ENCODE data around the gene CACNA1I.
A peak's percentile ranks its signal among the peaks of the same experiment; 100 is the strongest.

The CACNA1I gene

DNA sequence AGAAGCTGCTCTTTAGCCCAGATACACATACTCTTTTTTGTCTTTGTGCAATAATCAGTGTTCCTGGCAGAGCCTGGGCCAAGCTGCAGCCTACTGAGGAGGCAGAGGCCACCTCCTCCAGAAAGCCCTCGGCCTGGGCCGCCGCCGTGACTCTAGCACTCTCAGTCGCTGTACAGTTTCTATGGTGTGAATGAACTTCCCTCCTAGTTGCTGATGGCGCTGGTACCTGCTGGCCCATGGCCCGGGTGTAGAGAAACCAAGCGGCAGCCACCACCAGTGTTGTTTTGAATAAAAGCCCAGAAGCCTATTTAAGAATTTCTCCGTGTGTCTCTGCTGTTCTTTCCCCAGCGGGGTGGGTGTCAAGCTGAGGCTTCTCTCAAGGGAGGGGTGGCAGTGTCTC, 118.9 kb downstream of the CACNA1I start:
- H3K36me3 ChIP-seq (ENCODE audit: control insufficient read depth in 4 of 4, insufficient read depth in 4 of 4, low read length in 3 of 4) = no peaks in the 10 kb centered on the region
- no peak overlapping the region for H3K4me3 ChIP-seq (ENCODE audit: control insufficient read depth in 1 of 7, extremely low read depth in 1 of 7, insufficient read depth in 4 of 7, low read depth in 2 of 7, low read length in 6 of 7)
- CTCF ChIA-PET = no interaction called here
- no peak overlapping the region for H3K27ac ChIP-seq (ENCODE audit: insufficient read depth in 1 of 2, low read depth in 1 of 2, low read length in 2 of 2, poor library complexity in 1 of 2, severe bottlenecking in 2 of 2)
- H3K9me3 ChIP-seq (ENCODE audit: control extremely low read depth in 1 of 5, control insufficient read depth in 4 of 5, insufficient read depth in 2 of 5, low read depth in 1 of 5, low read length in 4 of 5) = no peaks in the 10 kb centered on the region
- POLR2A ChIA-PET = no interaction called here
- peaks cover 0 to 8% (median 3%) of the 10 kb centered on the region in 4 experiments for H3K4me1 ChIP-seq (ENCODE audit: control extremely low read depth in 1 of 4, control insufficient read depth in 4 of 4, insufficient read depth in 4 of 4, low read length in 3 of 4)
- WGBS (ENCODE audit: insufficient coverage) = 96% methylated on average over 10 of the region's 10 CpGs
- peaks cover 0 to 98% (median 22%) of the 10 kb centered on the region in 5 experiments for H3K27me3 ChIP-seq (replicated peaks in 2 of 5; ENCODE audit: control insufficient read depth in 4 of 5, insufficient read depth in 5 of 5, low read length in 4 of 5)
- DNase-seq = no peak

DNA sequence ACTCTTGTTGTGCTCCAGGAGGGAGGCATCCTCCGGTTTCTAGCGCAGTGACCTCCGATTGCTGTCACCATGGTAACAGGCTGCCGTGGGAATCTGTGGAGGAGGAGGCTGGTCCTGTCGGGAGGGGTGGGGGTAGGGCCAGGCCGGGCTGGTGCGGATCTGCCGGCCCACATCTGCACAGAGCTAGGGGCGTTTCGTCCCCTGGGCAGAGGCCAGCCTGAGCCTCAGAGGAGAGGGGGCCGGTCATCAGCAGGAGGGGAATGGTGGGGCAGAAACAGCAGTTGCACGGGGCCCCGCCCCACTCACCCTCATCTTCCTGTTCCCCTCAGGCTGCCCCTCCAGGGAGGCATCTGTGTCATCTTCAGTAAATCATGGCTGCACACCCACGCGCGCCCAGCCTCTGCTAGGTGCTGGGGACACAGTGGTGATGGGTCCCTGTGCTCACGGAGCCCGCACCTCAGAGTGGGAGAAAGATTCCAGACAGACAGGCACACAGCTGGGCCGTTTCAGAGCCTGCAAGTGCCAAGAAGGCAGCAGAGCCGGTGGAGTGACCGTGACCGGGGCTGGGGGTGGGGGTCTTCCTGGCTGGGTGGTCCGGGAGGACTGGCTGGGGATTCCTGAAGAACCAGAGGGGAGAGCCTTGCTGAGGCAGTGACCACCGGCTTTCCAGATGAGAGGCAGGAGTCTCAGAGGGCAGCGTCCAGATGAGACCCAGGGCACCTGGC, 120.5 kb downstream of the CACNA1I start:
- POLR2A ChIA-PET = no interaction called here
- CTCF ChIA-PET = no interaction called here
- Histone ChIP-seq H3K27me3 (replicated peaks in 2 of 5; ENCODE audit: control insufficient read depth in 4 of 5, insufficient read depth in 5 of 5, low read length in 4 of 5) (peaks cover 0 to 97% (median 22%) of the 10 kb centered on the region in 5 experiments), H3K9me3 (ENCODE audit: control extremely low read depth in 1 of 5, control insufficient read depth in 4 of 5, insufficient read depth in 2 of 5, low read depth in 1 of 5, low read length in 4 of 5) (no peaks in the 10 kb centered on the region), H3K4me1 (ENCODE audit: control extremely low read depth in 1 of 4, control insufficient read depth in 4 of 4, insufficient read depth in 4 of 4, low read length in 3 of 4) (peaks cover 0 to under 1% (median 0%) of the 10 kb centered on the region in 4 experiments), H3K27ac (ENCODE audit: insufficient read depth in 1 of 2, low read depth in 1 of 2, low read length in 2 of 2, poor library complexity in 1 of 2, severe bottlenecking in 2 of 2) (no peak overlapping the region), H3K4me3 (ENCODE audit: control insufficient read depth in 1 of 7, extremely low read depth in 1 of 7, insufficient read depth in 4 of 7, low read depth in 2 of 7, low read length in 6 of 7) (no peak overlapping the region), H3K36me3 (ENCODE audit: control insufficient read depth in 4 of 4, insufficient read depth in 4 of 4, low read length in 3 of 4) (no peaks in the 10 kb centered on the region)
- peak in 1 of 3 donors; percentile 17 for DNase-seq
- 31% methylated on average over 22 of the region's 25 CpGs for WGBS (ENCODE audit: insufficient coverage)

GRCh38 chr22:39693943-39694500, 123.5 kb downstream of the CACNA1I start:
- 66% methylated on average over 13 of the region's 14 CpGs for WGBS (ENCODE audit: insufficient coverage)
- H3K9me3 ChIP-seq (ENCODE audit: control extremely low read depth in 1 of 5, control insufficient read depth in 4 of 5, insufficient read depth in 2 of 5, low read depth in 1 of 5, low read length in 4 of 5) = no peaks in the 10 kb centered on the region
- ChIA-PET CTCF (no interaction called here), POLR2A (no interaction called here)
- no peaks in the 10 kb centered on the region for H3K4me1 ChIP-seq (ENCODE audit: control extremely low read depth in 1 of 4, control insufficient read depth in 4 of 4, insufficient read depth in 4 of 4, low read length in 3 of 4)
- H3K36me3 ChIP-seq (ENCODE audit: control insufficient read depth in 4 of 4, insufficient read depth in 4 of 4, low read length in 3 of 4) = no peaks in the 10 kb centered on the region
- H3K27ac ChIP-seq (ENCODE audit: insufficient read depth in 1 of 2, low read depth in 1 of 2, low read length in 2 of 2, poor library complexity in 1 of 2, severe bottlenecking in 2 of 2) = no peak overlapping the region
- DNase-seq = no peak
- H3K4me3 ChIP-seq (ENCODE audit: control insufficient read depth in 1 of 7, extremely low read depth in 1 of 7, insufficient read depth in 4 of 7, low read depth in 2 of 7, low read length in 6 of 7) = no peak overlapping the region
- peaks cover 0 to 83% (median 14%) of the 10 kb centered on the region in 5 experiments for H3K27me3 ChIP-seq (replicated peaks in 2 of 5; ENCODE audit: control insufficient read depth in 4 of 5, insufficient read depth in 5 of 5, low read length in 4 of 5)

DNA sequence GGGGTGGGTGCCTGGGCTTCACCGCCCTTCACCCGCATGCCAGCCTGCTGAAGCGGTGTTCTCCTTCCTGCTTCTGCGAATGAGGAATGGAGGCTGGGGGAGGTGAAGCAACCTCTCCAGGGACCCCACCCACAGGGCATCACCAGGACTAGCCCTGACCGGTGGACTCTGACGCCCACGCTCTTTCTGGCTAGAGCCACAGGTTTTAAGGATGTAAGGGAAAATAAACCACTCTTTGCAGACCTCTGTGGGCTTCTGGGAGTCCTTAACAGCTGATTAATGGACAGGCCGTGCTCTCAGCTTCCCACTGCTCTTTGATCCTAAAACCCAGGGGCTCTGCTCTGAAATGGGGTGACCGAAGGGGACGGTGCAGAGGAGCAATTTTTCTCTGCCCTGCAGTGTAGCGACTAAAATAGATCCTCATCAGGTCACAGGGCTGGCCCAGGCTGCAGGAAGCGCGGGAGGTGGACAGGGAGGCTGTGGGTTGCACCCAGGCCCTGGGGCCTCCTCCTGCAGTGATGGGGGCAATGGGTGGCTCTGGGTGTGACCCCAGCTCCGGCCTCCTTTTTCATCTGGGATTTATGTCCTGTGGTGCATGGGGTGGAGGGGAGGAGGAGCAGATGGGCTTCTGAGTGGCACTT, 127.4 kb downstream of the CACNA1I start:
- 90% methylated on average over 12 of the region's 14 CpGs for WGBS (ENCODE audit: insufficient coverage)
- DNase-seq = no peak
- Histone ChIP-seq H3K27me3 (replicated peaks in 2 of 5; ENCODE audit: control insufficient read depth in 4 of 5, insufficient read depth in 5 of 5, low read length in 4 of 5) (peaks cover 0 to 55% (median 6%) of the 10 kb centered on the region in 5 experiments), H3K4me1 (ENCODE audit: control extremely low read depth in 1 of 4, control insufficient read depth in 4 of 4, insufficient read depth in 4 of 4, low read length in 3 of 4) (no peaks in the 10 kb centered on the region), H3K9me3 (ENCODE audit: control extremely low read depth in 1 of 5, control insufficient read depth in 4 of 5, insufficient read depth in 2 of 5, low read depth in 1 of 5, low read length in 4 of 5) (no peaks in the 10 kb centered on the region), H3K27ac (ENCODE audit: insufficient read depth in 1 of 2, low read depth in 1 of 2, low read length in 2 of 2, poor library complexity in 1 of 2, severe bottlenecking in 2 of 2) (no peak overlapping the region), H3K36me3 (ENCODE audit: control insufficient read depth in 4 of 4, insufficient read depth in 4 of 4, low read length in 3 of 4) (no peaks in the 10 kb centered on the region), H3K4me3 (ENCODE audit: control insufficient read depth in 1 of 7, extremely low read depth in 1 of 7, insufficient read depth in 4 of 7, low read depth in 2 of 7, low read length in 6 of 7) (no peak overlapping the region)
- ChIA-PET CTCF (no interaction called here), POLR2A (no interaction called here)

GRCh38 chr22:39699631-39700360, 129.2 kb downstream of the CACNA1I start:
- CTCF ChIA-PET = no interaction called here
- H3K27ac ChIP-seq (ENCODE audit: insufficient read depth in 1 of 2, low read depth in 1 of 2, low read length in 2 of 2, poor library complexity in 1 of 2, severe bottlenecking in 2 of 2) = no peak overlapping the region
- no peak for DNase-seq
- WGBS (ENCODE audit: insufficient coverage) = 97% methylated on average over 19 of the region's 19 CpGs
- POLR2A ChIA-PET = no interaction called here
- H3K27me3 ChIP-seq (replicated peaks in 2 of 5; ENCODE audit: control insufficient read depth in 4 of 5, insufficient read depth in 5 of 5, low read length in 4 of 5) = peaks cover 0 to 37% (median 2%) of the 10 kb centered on the region in 5 experiments
- H3K4me1 ChIP-seq (ENCODE audit: control extremely low read depth in 1 of 4, control insufficient read depth in 4 of 4, insufficient read depth in 4 of 4, low read length in 3 of 4) = no peaks in the 10 kb centered on the region
- H3K36me3 ChIP-seq (ENCODE audit: control insufficient read depth in 4 of 4, insufficient read depth in 4 of 4, low read length in 3 of 4) = no peaks in the 10 kb centered on the region
- no peaks in the 10 kb centered on the region for H3K9me3 ChIP-seq (ENCODE audit: control extremely low read depth in 1 of 5, control insufficient read depth in 4 of 5, insufficient read depth in 2 of 5, low read depth in 1 of 5, low read length in 4 of 5)
- no peak overlapping the region for H3K4me3 ChIP-seq (ENCODE audit: control insufficient read depth in 1 of 7, extremely low read depth in 1 of 7, insufficient read depth in 4 of 7, low read depth in 2 of 7, low read length in 6 of 7)

- H3K4me1 ChIP-seq (ENCODE audit: control extremely low read depth in 1 of 4, control insufficient read depth in 4 of 4, insufficient read depth in 4 of 4, low read length in 3 of 4) = no peaks in the 10 kb centered on the region
- H3K36me3 ChIP-seq (ENCODE audit: control insufficient read depth in 4 of 4, insufficient read depth in 4 of 4, low read length in 3 of 4) = no peaks in the 10 kb centered on the region
- no peak overlapping the region for H3K27ac ChIP-seq (ENCODE audit: insufficient read depth in 1 of 2, low read depth in 1 of 2, low read length in 2 of 2, poor library complexity in 1 of 2, severe bottlenecking in 2 of 2)
- ChIA-PET CTCF (no interaction called here), POLR2A (no interaction called here)
- no peak overlapping the region for H3K4me3 ChIP-seq (ENCODE audit: control insufficient read depth in 1 of 7, extremely low read depth in 1 of 7, insufficient read depth in 4 of 7, low read depth in 2 of 7, low read length in 6 of 7)
- H3K9me3 ChIP-seq (ENCODE audit: control extremely low read depth in 1 of 5, control insufficient read depth in 4 of 5, insufficient read depth in 2 of 5, low read depth in 1 of 5, low read length in 4 of 5) = no peaks in the 10 kb centered on the region
- no peak for DNase-seq
- peaks cover 0 to 29% (median 2%) of the 10 kb centered on the region in 5 experiments for H3K27me3 ChIP-seq (replicated peaks in 2 of 5; ENCODE audit: control insufficient read depth in 4 of 5, insufficient read depth in 5 of 5, low read length in 4 of 5)
- 100% methylated on average over 1 of the region's 7 CpGs for WGBS (ENCODE audit: insufficient coverage)
These were observed 130.0 kb downstream of the CACNA1I start for GRCh38 chr22:39700565-39700964.

DNA sequence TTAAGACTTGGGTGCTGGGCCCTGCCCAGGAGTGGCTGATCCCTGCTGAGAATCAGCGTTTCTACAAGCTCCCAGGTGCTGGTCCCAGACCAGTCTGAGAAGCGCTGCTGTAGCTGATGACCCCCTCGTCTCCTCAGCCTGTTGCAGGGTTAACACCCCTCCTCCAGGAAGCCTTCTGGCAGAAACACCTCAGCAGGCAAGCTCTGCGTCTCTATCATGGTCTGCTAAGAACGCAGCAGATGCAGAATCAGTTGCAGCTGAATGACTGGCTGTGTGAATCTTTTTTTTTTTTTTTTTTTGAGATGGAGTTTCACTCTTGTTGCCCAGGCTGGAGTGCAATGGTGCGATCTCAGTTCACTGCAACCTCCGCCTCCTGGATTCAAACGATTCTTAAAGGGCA, 132.5 kb downstream of the CACNA1I start:
- Histone ChIP-seq H3K4me1 (ENCODE audit: control extremely low read depth in 1 of 4, control insufficient read depth in 4 of 4, insufficient read depth in 4 of 4, low read length in 3 of 4) (no peaks in the 10 kb centered on the region), H3K36me3 (ENCODE audit: control insufficient read depth in 4 of 4, insufficient read depth in 4 of 4, low read length in 3 of 4) (no peaks in the 10 kb centered on the region), H3K27me3 (replicated peaks in 2 of 5; ENCODE audit: control insufficient read depth in 4 of 5, insufficient read depth in 5 of 5, low read length in 4 of 5) (peaks cover 0 to 17% (median 5%) of the 10 kb centered on the region in 5 experiments), H3K4me3 (ENCODE audit: control insufficient read depth in 1 of 7, extremely low read depth in 1 of 7, insufficient read depth in 4 of 7, low read depth in 2 of 7, low read length in 6 of 7) (no peak overlapping the region), H3K9me3 (ENCODE audit: control extremely low read depth in 1 of 5, control insufficient read depth in 4 of 5, insufficient read depth in 2 of 5, low read depth in 1 of 5, low read length in 4 of 5) (no peaks in the 10 kb centered on the region), H3K27ac (ENCODE audit: insufficient read depth in 1 of 2, low read depth in 1 of 2, low read length in 2 of 2, poor library complexity in 1 of 2, severe bottlenecking in 2 of 2) (no peak overlapping the region)
- ChIA-PET POLR2A (no interaction called here), CTCF (no interaction called here)
- no peak for DNase-seq
- WGBS (ENCODE audit: insufficient coverage) = 93% methylated on average over 6 of the region's 8 CpGs
